Pulmonary artery endothelial cell (primary cell): ENCODE results near the gene SYT4. TPM values are rescaled to one million over a fixed set of nuclear protein-coding genes. Genes with fewer than 3 reads are reported as not detected.

Source experiments
- DNase-seq: peaks from one replicate; pipeline ENCODE4 v3.0.0-alpha.2; 2011; ENCODE audit warnings: low read depth, low spot score
- total RNA-seq: library from RNA; depleted of rRNA; stranded (reverse); fragments of >200 nt; gene quantifications from 2 replicates; pipeline ENCODE4 v1.2.3, GENCODE V29; 2014

The SYT4 gene
- total RNA-seq, 1 donor from 2014 or later = not detected

DNA sequence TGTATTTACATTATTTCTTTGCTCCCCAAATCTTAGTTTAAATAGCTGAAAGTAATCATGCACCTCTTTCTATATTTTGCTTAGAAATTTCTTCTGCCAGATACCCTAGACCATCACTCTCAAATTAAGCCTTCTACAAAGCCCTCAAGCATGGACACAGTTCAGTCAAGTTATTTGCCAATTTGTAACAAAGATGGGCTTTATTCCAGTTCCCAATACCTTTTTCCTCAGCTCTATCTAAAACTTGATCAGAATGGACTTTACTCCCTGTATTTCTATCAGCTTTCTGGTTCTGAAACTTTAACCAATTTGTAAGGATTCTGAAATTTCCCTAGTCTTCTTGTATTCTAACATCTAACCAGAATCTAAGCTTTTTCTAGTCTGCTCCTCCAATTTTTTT, 56.6 kb downstream of the SYT4 start:
- no peak for DNase-seq

Other genes with a start within 250 kb of the SYT4 start
- gene RIT2, start 161.8 kb downstream of the SYT4 start, total RNA-seq = not detected in 2 replicates